GM21737 (cell line): ENCODE measurements around the gene RDH16.
A peak's percentile ranks its signal among the peaks of the same experiment; 100 is the strongest.

Experiments
- ATAC-seq: cut with Tn5 transposase; IDR thresholded peaks from one replicate; pipeline ENCODE4 v1.9.1; 2021; ENCODE audit warnings: mild to moderate bottlenecking, moderate library complexity; ENCODE audit not compliant: unreplicated experiment

Gene RDH16, protein sequence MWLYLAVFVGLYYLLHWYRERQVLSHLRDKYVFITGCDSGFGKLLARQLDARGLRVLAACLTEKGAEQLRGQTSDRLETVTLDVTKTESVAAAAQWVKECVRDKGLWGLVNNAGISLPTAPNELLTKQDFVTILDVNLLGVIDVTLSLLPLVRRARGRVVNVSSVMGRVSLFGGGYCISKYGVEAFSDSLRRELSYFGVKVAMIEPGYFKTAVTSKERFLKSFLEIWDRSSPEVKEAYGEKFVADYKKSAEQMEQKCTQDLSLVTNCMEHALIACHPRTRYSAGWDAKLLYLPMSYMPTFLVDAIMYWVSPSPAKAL

DNA sequence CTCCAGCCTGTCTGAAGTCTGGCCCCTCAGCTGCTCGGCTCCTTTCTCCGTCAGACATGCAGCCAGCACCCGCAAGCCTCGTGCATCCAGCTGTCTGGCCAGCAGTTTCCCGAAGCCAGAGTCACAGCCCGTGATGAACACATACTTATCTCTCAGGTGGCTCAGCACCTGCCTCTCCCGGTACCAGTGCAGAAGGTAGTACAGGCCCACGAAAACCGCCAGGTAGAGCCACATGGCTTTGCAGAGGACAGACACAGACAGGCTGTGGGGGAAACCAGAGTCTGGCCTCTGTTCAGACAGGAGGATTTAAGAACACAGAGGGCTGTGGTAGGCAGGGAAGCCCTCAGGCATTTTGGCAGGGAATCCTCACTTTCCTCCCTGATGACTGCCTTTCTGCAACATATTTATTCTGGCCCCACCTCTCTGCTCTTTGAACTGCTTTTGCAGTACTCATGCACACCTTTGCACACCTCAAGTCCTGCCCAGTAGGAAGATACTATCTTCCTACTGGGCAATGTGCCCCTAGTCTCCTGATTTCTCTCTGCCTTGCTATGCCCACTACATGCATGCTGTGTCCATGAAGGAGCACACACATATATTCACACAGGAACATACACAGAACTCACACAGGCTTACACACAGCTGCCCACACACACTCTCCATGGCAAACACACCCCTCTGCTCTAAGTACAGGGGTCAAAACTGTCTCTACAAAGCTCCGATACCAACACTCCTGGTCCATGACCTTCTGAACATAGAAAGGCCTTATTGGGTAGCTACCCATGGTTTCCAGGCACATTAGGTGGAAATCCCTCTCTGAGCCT is at the start of gene RDH16:
Gene RDH16 (minus strand): TSS at position 380 of the 824 bp plus-strand sequence. CDS start 146 bp downstream, at position 234.
- ATAC-seq = no peak

DNA sequence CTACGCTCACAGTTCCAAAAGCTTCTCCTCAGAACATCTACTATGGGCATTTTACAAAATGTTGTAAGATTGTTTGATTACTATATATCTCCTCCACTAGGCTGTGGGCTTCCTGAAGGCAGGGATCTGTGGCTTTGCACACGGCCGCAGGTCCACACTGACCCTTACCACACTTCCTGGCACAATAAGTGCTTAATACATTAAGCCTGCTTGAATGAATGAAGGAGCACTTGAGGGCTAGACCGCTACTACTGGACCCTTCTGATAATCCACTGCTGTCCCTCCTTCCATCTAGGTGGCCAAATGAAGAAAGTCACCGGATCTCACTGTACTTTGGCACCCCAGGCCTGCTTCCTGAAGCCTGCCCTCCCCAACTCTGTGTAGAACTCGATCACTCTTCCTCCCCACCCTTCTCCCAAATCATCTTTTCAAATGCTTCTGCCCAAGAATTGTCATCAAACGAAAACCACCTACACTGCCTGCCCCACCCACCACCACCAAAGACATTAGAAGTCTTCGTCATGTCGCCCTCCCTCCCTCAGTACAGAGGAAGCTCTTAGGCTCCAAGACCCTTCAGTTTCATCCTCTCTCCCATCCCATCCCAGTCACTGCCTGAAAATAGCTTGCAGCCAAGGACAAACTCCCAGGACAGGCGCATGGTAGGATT is 49.5 kb upstream of the RDH16 start:
- no peak for ATAC-seq

DNA sequence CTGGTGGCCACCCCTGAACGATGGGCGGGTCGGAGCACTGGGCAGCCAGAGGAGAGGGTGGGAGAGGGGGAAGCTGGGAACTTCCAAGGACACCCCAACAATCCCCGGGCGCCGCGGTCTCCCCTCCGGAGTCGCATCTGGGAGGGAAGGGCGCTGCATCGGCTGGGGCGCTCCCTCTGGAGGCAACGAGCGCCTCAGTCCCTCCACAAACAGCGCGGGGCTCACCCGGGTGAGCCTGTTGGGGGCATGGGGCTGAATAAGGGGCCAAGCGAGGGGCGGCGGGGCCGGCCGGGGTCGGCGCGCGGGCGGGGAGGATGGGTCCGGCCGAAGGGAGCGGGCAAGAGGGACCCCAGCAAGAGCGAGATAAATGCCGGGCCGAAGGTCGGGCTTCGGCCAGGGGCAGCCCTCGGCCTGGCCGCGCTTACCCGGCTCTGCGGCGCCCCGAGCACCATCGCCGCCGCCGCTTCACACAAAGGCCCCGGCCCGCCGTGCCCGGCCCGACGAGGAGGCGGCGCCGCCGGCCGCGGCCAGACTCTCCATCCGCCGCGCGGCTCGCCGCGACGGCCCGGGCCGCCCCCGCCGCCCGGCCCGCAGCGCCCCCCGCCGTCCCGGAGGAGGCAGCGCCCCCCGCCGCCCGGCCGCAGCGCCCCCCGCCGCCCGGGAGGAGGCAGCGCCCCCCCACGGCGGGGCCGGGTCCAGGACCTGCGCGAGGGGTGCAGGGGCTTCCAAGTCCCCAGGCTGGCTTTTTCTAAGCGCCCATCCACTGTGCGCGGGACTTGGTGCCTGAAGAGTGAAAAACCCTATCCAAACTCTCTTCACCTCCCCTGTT is 48.8 kb upstream of the RDH16 start, which contains the start of gene ZBTB39:
Gene ZBTB39 (minus strand): TSS at position 567 of the 829 bp plus-strand sequence. CDS start 1,629 bp downstream, outside the sequence.
- ATAC-seq = peak; percentile 67

DNA sequence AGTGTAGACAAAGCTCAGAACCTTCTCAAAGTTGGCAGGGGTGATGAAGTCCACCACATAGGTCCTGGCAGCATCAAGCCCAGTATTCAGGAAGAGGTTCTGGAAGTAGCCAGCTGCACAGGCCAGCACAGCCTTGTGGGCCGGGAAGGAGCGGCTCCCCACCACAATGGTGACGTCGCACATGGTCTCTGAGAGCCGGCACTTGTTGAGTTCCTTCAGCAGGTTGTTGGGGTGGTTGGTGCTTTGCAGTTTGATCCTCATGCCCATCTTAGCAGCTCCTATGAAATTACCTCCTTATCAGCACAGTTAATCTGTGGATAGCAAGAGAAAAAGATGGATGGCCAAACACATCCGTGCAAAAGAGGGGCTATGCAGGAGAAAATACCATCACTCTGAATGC is 47.2 kb upstream of the RDH16 start:
- ATAC-seq = no peak

DNA sequence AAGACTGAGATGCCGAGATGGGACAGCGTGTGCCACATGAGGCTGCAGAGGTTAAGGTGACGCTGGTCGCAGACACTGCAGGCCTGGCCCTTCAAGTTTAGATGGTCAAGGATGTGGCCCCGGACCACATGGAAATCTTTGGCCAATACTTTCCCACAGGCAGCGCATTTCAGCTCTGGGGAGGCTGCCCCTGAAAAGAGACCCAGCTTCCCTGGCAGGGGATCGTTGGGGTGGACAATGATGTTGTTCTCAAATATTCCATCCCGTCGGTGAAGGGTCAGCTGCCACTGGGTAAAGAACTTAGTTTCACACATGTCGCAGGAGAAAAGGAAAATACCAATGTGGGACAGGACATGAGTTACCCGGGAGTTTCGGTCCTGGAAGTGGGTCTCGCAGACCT is 46.0 kb upstream of the RDH16 start:
- ATAC-seq = no peak

DNA sequence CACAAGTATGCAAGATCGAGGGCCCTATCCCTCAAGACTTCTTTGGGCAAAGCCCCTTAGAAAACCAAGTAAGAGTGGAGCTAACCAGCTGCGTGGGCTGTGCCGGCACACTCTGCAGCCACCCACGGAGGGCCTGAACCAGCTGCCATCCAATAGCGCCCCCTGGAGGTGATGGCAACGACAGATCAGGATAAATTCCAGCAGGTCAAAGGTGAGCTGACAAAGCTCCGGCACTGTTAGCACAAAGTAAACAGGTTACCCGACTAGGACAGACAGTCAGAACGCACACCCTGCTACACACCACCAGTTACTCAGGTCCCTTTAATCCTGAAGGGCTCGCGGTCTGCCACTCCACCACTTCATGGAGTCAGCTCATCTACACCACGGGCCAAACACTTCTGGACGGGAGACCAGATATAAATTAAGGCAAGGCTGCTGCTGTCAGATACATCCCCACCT is 44.1 kb upstream of the RDH16 start:
- ATAC-seq = no peak

DNA sequence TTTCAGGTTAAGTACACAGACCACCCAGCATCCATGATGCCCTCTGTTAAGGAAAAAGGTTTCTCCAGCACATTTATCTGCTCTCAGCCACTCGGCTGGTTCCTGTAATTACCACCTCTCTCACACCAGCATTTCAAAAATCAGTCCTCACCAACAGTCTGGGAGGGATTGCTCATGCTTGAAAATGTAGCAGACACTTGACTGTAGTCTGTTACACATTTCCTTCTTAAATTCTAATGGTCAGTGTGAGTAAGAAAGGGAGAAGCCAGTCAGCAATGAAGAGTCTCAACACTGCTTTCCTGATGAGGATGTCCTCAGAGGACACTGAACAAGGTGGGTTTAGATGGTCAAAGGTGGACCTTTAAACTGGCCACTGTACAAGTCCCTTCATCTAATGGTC is 43.0 kb upstream of the RDH16 start:
- no peak for ATAC-seq

DNA sequence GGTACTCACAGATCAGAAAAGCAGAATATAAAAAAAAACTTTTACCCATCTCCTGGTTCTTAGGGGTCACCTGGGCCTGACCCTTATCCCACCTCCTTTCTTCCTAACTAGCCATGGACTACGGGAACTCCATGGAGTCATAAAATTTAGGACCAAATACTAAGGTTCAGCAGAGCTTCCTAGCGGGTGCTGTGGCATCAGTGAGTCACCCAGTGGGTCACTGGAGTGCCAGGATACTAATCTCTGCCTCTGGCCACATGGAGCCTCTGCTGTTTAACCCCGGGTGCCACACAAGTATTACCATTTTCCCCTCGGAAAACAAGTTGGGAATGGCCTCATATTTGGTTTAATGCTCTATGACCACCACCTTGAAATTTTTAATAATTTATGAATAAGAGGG is 42.0 kb upstream of the RDH16 start:
- no peak for ATAC-seq

DNA sequence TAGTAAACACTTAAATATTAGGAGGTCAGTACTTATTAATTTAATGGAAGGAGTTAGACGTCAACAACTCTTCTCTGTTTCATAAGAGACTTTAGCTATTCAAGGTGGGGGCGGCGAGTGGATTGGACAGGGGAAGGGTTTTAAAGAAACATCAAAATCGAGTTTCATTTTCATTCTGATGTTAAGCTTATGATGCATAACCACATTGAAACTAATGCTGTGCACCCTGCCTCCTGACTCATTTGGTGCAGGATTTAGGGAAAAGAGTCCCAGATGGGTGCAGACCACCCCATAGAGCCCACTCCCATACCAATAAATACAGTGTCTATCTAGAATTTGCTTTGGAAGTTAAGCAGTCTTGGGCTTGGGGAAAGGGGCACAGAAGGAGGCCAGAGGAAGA is 41.6 kb upstream of the RDH16 start:
- ATAC-seq = peak; percentile 63

DNA sequence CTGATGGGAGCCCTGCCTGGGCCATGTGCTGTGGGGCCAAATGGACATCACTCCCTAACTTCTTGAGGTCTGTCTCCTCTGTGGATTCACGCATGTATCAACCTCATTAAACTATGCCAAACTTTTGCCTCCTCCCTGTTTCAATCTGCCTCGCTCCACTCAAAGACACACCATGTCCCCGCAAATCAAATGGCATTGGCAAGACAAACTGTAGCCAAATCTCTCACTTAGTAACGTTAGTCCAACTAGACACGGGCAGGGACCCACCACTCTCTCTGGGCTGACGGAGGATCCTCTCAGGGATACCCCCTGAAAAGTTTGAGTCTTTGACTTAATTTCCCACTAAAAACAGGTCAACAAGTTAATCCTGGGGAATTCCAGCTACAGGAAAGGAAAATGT is 40.9 kb upstream of the RDH16 start:
- ATAC-seq = no peak

DNA sequence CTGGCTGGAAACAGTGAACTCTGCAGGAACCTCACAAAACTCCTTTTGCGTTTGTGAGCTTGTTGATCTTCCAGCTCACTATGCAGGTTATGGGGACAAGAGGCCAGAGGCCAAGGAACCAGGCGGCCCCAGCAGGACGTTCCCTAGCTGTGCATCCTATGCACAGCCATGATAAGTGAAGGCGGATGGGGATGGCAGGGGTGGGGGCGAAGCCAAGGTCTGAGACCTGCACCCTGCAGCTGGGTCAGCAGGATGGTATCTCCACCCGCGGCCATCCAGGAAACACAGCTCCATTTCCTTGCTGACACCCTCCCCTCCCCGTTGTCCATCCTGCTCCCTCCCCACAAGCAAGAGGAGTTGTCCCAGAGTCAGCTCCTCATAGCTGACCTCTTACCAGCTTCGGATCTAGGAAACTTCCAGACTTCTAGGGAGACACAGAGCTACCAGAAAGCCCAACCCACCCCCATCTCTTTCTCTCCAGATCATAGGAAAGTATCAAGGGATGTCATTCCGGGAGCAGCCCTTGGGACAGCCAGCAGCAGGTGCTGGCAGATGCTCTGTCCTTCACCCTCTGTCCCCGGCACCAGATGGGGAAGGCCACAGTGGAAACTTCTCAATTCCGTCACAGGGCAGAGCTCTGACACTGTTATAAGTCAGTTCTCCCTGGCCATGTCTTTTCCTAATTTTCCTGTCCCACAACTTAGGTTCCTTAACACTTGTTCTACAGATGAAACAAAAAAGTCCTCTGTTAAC is 39.6 kb upstream of the RDH16 start:
- ATAC-seq = no peak

DNA sequence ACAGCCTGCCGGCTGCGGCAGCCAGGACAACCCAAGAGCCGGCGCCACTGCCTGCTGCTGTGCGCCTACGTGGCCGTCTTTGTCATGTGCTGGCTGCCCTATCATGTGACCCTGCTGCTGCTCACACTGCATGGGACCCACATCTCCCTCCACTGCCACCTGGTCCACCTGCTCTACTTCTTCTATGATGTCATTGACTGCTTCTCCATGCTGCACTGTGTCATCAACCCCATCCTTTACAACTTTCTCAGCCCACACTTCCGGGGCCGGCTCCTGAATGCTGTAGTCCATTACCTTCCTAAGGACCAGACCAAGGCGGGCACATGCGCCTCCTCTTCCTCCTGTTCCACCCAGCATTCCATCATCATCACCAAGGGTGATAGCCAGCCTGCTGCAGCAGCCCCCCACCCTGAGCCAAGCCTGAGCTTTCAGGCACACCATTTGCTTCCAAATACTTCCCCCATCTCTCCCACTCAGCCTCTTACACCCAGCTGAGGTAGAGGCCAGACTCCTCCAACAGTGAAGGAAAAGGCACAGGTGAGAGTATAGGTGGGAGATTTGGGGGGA is 38.6 kb upstream of the RDH16 start:
- no peak for ATAC-seq

DNA sequence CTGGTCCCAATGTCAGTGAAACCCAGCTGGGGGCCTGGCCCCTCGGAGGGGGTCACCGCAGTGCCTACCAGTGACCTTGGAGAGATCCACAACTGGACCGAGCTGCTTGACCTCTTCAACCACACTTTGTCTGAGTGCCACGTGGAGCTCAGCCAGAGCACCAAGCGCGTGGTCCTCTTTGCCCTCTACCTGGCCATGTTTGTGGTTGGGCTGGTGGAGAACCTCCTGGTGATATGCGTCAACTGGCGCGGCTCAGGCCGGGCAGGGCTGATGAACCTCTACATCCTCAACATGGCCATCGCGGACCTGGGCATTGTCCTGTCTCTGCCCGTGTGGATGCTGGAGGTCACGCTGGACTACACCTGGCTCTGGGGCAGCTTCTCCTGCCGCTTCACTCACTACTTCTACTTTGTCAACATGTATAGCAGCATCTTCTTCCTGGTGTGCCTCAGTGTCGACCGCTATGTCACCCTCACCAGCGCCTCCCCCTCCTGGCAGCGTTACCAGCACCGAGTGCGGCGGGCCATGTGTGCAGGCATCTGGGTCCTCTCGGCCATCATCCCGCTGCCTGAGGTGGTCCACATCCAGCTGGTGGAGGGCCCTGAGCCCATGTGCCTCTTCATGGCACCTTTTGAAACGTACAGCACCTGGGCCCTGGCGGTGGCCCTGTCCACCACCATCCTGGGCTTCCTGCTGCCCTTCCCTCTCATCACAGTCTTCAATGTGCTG is 38.0 kb upstream of the RDH16 start:
- no peak for ATAC-seq

DNA sequence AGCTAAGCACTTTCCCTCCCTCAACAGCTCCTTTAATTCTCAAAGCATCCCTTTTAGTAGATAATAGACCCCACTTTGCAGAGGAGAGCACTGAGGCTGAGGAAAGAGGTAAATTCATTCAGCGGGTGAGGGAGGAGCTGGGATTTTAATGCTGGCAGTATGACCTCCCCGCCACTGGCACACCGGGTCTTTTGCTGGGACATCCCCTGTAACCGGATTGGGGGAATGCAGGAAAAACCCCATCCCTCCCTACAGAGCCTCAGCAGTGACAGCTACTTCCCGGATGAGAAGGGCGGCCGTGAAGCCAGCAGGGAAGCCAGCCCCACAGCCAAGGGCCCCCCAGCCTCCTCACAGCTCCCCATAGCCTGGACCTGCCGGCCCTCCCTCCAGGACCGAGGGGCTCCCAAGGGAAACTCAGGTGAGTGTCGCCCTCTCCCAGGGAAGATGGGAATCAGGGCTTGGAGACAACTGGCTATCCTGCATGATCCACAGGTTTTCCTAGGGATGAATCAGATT is 36.9 kb upstream of the RDH16 start:
- ATAC-seq = no peak

DNA sequence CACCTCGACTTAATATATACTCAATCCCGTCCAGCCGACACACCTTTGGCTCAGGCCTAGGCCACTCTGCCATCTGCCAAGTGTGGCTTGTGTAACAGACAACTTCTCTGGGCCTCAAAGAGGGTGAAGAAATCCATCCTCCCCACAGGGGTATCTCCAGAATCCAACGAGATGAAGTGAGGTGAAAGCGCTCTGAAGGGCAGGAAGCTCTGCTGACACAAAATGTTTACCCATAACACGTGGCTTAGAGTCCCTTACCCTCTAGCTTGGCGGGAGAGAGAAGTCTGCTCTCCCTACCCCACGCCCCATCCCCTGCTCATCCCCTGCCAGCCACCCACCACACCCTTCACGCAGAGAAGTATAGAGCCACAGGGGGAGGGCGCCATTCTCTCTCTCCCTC is 35.9 kb upstream of the RDH16 start:
- ATAC-seq = no peak

DNA sequence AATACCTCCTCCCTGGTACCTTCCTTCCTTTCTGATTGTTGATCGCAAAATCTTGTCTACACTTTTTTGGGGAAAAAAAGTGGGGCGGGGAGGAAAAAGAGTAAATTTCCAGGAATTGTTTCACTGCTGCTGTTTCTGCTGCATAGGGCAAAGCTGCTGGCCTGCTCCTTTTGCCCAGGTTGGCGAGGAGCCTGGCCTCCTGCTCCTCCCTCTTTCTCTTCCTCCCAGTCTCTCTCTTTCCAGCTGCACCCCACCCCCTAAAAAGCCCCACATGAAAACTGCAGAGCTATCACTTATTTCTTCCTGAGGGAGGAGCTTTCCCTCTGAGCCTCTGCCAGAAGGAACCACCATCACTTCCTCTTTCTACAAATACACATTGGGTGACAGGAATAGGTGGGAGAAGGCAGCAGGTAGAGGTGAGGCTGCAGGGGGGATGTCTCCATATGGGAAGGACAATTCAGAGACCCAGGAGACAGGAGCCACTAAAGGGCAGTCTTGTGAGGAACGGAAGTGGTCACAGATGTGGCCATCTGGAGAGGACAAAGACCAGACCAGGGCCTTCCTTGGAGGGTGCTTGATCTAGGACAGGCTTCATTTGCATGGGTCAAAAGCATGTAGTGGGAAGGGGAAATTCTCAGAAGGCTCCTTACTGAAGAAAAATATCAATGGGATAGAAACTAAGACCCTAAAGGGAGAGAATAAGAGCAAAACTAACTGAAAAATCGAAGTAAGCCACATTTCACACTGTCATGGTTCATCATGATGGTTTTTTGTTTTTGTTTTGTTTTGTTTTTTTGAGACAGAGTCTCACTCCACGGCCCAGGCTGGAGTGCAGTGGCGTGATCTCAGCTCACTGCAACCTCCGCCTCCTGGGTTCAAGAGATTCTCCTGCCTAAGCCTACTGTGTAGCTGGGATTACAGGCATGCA is 34.2 kb upstream of the RDH16 start:
- no peak for ATAC-seq

DNA sequence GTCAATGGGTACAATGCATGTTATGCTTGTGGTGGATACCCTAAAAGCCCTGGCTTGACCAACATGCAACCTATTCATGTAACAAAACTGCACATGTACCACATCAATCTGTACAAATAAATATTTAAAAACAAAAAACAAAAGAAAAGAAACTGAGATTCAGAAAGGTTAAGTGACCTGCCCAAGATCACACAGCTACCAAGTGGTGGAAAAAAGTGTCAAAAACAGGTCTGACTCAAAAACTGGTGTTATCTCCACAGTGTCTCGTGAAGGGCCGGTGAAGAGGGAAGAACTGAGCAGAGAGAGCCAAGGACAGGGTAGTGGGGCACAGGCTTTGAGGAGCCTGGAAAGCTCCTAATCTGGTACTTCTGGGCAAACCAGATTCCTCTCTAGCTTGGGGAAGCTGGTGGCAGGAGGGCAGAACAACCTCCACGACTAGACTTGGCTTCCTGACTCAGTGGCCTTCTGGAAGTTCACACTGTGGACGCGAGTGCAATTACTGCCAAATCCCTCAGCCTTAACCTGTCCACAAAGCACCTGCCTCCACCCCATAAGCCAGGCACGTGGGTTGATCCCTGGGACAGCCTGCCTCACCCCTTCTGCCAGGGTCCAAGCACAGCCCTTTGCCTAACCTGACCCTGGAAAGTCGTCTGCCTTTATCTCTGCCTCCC is 33.4 kb upstream of the RDH16 start:
- ATAC-seq = no peak
